ENCODE results near the gene LY6G6F. TPM values are rescaled to one million over a fixed set of nuclear protein-coding genes. Genes with fewer than 3 reads are reported as not detected.

The LY6G6F gene
- total RNA-seq, 1 donor from 2014 or later, result not detected

GRCh38 chr6:31722173-31722572, 15.5 kb downstream of the LY6G6F start:
- DNase-seq (ENCODE audit: low read depth, low spot score), result no peak

DNA sequence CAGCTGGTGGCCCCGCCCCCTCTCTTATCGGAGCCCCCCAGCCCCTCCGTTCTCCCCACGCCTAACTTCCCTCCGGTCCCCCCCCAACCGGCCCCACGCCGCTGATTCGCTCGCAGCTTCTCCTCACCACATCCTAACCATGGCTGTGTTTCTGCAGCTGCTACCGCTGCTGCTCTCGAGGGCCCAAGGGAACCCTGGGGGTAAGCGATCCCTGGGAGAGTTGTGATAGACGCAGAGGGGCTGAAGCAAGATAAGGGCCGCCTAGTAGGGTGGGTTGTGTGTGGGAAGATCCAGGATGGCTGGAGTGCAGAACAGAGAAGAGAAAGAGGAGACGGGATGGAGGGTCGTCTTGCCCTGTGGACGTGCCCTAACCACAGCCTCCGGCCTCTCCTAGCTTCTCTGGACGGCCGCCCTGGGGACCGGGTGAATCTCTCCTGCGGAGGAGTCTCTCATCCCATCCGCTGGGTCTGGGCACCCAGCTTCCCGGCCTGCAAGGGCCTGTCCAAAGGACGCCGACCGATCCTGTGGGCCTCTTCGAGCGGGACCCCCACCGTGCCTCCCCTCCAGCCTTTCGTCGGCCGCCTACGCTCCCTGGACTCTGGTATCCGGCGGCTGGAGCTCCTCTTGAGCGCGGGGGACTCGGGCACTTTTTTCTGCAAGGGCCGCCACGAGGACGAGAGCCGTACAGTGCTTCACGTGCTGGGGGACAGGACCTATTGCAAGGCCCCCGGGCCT, 16.7 kb downstream of the LY6G6F start, which contains the start of gene MPIG6B:
MPIG6B (plus strand) TSS at position 129 of the 735 bp plus-strand sequence; CDS start at position 140, 11 bp downstream.
- no peak for DNase-seq (ENCODE audit: low read depth, low spot score)

- no peak for DNase-seq (ENCODE audit: low read depth, low spot score)
Observed at GRCh38 chr6:31723980-31724691, 17.5 kb downstream of the LY6G6F start.

- no peak for DNase-seq (ENCODE audit: low read depth, low spot score)
Observed at GRCh38 chr6:31725502-31726350, 19.1 kb downstream of the LY6G6F start.

DNA sequence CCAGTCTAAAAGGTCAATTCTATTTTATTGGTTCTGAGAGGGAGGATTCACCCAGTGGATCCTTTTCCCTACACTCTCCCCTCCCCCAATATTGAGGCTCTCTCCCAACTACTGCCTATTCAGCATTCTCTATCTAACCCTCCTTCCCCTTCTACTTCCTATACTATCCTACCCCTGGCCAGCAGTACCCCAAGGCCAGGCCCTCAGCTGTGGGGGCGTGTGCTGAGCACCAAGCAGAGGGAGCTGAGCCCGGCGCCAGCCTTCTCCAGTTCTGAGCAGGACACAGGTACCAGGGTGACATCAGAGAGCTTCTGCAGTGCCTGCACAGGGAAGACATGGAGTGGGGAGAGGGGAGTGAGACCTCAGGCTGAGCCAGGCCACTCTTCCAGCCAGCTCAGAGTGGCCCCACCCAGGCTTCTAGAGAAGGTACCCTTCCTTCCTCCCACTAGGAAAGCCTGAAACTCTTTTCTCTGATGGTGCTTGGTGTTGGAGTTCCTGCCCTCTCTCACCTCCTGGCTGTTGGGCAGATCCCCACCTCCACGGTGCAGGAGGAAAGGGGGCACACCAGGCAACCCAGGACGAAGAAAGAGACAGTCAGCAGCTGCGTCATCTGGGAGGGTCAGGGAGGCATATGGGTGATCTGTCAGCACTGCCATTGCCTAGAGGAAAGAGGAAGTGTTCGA, 20.5 kb downstream of the LY6G6F start:
- DNase-seq (ENCODE audit: low read depth, low spot score), result no peak

DNA sequence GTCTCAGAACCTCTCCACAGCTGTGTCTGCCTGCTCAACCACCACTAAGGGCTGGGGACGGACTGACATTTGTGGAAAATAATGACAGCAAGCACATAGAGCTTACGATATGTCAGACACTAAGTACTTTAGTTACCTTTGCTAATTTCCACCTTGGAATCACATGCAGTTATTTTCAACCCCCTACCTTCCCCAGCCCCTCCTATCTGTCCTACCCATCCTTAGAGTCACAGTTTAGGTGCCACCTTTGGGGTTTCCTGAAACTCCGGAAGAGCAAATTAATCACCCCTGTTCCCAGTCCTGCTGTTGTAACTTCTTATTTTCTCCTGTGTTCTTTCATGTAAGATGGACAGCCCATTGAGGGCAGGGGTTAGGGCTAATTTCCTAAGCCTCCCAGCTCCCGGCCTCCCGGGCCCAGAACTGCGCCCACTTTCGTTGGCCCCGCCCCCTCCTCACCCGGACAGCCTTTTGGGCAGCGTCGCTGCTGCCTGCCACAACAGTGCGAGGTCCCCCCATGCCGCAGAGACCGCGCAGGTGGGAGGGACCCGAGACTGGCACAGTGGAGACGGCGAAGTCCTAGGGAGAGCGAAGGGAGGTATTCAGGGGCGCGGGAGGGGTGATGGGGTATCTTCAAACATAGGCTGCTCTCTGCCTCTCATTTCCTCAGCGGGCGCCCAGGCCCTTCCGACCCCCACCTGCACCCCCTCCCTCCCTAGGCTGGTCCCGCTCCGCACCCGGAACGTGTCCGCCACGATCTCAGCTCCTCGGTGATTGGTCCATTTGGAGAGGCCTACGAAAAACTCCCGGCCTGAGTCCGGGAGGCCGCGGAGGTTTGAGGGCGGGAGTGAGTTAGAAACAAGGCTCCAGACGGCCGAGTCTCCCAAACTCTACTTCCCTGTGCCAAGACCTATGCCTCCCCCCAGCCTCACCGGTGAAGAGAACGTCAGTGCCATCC, 21.3 kb downstream of the LY6G6F start:
- DNase-seq (ENCODE audit: low read depth, low spot score), result no peak

GRCh38 chr6:31728767-31729514, 22.3 kb downstream of the LY6G6F start, which contains the start of gene DDAH2:
DDAH2 (minus strand) TSS chr6:31729299; CDS start chr6:31729161, 138 bp downstream.
- no peak for DNase-seq (ENCODE audit: low read depth, low spot score)

DNA sequence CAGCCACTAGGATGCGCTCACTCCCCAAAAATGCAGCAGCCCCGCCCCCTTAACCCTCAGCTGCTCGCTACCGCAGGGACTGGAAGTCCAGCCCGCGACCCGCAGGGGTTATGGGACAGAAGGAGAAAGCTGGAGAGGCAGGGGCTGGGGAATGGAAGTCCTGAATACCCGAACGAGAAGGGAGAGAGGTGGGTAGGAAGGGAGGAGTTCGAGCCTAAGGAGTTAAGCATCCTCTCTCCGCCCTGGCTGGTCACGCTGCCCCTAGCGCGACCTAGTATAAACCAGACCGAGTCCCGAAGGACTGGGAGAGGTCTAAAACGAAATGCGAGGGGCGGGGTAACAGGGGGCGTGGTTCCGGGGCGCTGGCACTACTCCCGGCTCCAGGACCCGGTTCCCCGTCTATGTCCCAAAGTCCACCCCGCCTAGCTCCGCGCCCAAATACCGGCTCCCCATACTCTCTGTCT, 22.9 kb downstream of the LY6G6F start:
- DNase-seq (ENCODE audit: low read depth, low spot score), result peak; percentile 60

DNA sequence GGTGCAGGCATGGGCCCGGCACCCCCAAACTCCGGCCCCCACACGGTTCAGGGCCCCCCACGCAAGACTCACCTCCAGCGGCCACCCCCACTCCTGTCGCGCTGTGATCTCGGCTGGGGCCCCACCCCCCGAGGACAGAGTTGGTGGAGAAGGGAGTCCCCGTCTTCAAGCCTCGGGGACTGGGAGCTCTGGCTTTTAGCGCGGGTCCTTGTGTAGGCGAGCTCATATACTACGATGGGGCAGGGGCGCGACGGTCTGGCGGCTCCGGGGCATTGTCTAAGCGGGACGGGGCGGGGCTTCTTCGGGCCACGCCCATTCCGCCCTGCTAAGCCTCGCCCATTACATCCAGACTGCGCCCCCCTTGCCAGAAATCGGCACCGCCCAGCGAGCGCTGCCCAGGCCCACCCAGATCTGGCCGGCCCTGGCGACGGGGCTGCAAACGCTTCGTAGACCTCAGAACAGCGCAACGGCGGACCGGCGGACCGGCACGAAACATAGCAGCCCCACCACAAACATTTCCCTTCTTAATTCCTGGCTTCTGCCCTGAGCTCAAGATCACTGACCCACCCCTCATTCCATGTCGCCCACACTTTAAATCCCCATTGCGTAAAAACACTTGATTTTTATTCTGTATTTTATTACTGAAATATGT, 23.4 kb downstream of the LY6G6F start:
- DNase-seq (ENCODE audit: low read depth, low spot score), result peak; percentile 80

DNA sequence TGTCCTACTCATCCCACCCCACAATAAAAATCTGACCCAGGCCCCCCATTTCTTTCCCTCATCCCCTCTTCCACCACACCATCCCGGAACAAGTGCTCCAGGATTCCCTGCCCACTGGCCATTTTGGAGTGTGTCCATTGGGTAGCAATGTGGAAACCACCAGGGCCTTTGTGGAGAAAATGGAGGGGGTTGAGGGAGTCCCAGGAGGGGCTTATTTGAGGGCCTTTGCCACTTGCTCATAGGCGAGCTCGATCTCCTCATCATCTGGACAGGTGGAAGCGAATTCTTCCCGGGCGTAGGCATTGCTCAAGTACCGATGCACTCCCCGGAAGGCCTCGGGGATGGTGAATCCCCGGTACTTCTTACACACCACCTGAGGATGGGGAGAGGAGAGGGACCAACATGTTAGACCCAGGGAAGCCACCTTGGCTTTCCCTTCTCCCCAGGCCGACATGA, 24.0 kb downstream of the LY6G6F start:
- DNase-seq (ENCODE audit: low read depth, low spot score), result no peak

DNA sequence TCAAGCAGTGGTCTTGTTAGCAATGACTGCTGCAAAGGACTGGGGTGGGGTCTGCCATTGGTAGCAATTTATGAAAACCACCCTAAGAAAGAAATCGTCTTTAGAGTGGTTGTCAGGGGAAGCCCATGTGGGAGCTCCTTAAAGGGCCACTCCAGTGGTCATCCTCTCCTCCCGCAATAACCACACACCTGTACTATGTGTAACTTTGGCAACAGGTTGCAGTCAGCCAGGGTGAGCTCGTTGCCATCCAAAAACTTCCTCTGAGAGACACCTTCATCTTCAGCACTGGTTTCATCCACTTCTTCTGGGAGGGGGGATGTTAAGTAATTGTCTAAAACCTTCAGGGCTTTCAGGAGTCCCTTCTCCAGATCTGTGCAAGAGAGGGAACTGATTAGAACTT, 25.4 kb downstream of the LY6G6F start:
- DNase-seq (ENCODE audit: low read depth, low spot score), result no peak

- no peak for DNase-seq (ENCODE audit: low read depth, low spot score)
Observed at GRCh38 chr6:31733734-31734133, 27.1 kb downstream of the LY6G6F start.

DNA sequence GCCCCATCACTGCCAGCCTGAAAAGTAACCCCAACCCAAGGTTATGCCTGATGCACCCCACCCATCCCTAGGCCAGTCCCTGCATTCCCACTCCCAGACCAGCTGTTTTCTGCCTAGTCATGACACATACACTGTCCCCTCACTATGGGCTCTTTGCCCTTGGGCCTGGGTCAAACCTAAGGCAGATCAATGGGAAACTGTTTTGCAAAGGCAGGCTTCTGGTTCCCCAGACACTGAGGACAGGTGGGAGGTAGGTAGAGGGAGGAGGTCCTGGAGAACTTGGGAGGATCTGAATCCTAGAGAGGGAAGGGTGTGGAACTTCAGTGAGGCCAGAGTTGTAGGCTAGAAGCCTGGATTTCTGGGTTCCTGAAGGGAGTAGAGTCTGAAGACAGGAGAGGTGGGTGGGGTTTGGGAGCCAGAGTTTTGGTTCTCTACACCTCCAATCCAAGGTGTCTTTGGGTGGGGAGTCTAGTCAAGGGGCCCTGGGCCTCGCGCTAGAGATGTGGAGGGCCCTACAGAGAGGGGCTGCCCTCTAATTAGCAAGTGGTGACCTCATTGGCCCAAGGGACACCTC, 27.7 kb downstream of the LY6G6F start:
- DNase-seq (ENCODE audit: low read depth, low spot score), result no peak

DNA sequence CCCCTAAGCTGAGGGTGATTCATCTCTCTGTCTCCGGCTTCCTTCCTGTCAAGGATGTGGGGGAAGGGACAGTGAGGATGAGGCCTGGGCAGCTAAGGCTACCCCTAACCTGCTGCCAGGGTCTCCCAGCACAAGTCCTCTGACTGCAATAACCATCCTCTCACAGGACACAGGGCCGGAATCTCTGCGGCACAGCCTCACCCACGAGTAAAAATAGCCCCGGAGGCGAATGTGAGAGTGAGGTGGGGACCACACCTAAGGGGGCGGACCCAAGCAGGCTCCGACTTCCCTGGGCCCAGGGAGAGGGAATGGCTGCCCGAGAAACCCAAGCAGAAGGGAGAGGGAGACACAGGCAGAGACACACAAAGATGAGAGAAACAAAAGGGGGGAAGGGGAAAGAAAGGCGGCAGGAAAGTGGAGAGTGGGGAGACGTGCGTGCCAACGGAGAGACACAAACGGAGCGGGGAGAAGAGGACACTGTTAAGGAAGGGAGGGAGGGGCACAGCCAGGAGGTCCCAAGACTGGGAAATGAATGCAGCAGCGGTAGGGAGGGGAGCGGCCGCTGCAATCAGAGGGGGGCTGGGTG, 28.2 kb downstream of the LY6G6F start:
- no peak for DNase-seq (ENCODE audit: low read depth, low spot score)

DNA sequence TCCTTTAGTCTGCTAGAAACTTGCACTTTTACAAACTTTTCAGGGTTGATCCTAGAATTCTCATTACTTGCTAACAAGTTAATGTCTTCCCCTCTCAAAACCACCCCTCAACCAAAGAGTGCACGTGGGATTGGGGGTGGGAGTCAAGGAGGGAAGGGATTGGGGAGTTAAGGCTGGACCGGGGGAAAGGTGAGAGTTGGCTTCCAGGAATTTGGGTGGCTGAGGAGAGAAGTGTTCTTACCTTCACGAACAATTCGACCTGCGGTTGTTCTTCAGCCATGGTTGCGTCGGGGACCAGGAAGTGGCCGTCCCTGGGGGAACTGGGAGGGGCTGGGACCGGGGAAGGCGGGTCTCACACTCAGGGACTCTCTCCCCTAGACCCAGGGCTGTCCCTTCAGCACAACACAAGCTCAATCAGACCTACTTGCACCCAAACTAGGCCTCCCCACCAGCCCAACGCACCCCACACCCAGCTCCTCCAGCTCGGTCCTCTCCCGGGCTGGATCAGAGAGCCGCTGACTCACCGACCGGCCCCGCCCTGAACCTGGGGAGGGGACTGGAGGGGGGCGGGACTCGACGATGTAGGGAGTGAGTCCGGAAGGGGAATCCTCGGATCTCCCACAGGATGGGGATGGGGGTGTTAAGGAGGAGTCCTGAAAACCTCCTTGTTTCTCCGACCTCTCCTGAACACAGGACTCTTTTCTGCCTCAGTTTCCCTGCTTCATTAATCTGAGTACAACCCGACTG, 29.5 kb downstream of the LY6G6F start, which contains the start of gene CLIC1:
CLIC1 (minus strand) TSS at position 510 of the 747 bp plus-strand sequence; CDS start at position 280, 230 bp downstream.
- no peak for DNase-seq (ENCODE audit: low read depth, low spot score)

GRCh38 chr6:31736768-31737314, 30.2 kb downstream of the LY6G6F start:
- DNase-seq (ENCODE audit: low read depth, low spot score), result no peak
